AG04450 (cell line): ENCODE data around the gene VILL. TPM values are rescaled to one million over a fixed set of nuclear protein-coding genes. Genes with fewer than 3 reads are reported as not detected.

Source experiments
- CTCF ChIA-PET: fragments of 300-600, 350-600 bp; formaldehyde crosslinking; extraction: SDS; loops from one replicate; lab custom pipeline; 2022; ENCODE audit warnings: antibody characterized with exemption, inconsistent platforms; lab: Charles Lee
- POLR2A ChIA-PET: fragments of 350-600 bp; formaldehyde crosslinking; extraction: SDS; loops from one replicate; lab custom pipeline; 2021; ENCODE audit warnings: antibody characterized with exemption, inconsistent platforms; lab: Yijun Ruan, JAX
- DNase-seq: peaks from one replicate; pipeline ENCODE4 v3.0.0-alpha.2; 2011; ENCODE audit warnings: low read depth, low spot score
- H3K27ac ChIP-seq: one replicate; pipeline ENCODE4 v1.5.1; 2012; ENCODE audit warnings: low read depth, low read length, control low read depth
- H3K27me3 ChIP-seq: one replicate; pipeline ENCODE4 v1.6.0; 2012; ENCODE audit warnings: low read length; ENCODE audit not compliant: control insufficient read depth, insufficient read depth
- H3K4me3 ChIP-seq: 2 replicates; pipeline ENCODE4 v1.5.1; 2011; ENCODE audit warnings: mild to moderate bottlenecking, low read depth, low read length, control low read depth
- H3K9me3 ChIP-seq: 2 replicates; pipeline ENCODE4 v1.5.1; 2012; ENCODE audit warnings: low read length; ENCODE audit not compliant: control insufficient read depth, insufficient read depth
- polyA plus RNA-seq: library from polyadenylated mRNA; depleted of rRNA; stranded (reverse); fragments of >200 nt; gene quantifications from 2 replicates; pipeline ENCODE4 v1.2.3, GENCODE V29; 2011
- TF ChIP-seq, protein P1 (sequence below): IDR thresholded peaks from 2 replicates; pipeline ENCODE4 v1.5.1; 2011; ENCODE audit warnings: low read depth, low read length, control low read depth, inconsistent platforms

VILL gene
- polyA plus RNA-seq, 1 experiment = 2.6 TPM

DNA sequence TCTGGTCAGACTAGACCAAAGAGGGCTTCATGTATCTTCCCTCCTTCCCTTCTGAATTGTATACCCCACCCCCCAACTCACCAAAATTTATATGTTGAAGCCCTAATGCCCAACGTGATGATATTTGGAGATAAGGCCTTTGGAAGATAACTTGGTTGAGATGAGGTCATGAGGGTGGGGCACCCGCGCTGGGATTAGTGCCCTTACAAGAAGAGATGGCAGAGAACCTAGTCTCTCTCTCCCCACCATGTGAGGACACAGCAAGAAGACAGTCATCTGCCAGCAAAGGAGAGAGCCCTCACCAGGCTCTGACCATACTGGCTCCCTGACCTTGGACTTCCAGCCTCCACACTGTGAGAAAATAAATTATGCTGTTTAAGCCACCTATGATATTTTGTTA, 25.4 kb downstream of the VILL start:
- H3K4me3 ChIP-seq = no peak overlapping the region
- no peak overlapping the region for H3K27ac ChIP-seq
- CTCF ChIA-PET = interaction anchor here (1.8 kb wide), 1 partner anchor 12 kb away, joined by 6 read pairs; no protein-coding TSS in a partner anchor
- POLR2A ChIA-PET = no interaction called here
- H3K27me3 ChIP-seq = no peaks in the 10 kb centered on the region
- no peak for DNase-seq
- TF ChIP-seq, protein P1, sequence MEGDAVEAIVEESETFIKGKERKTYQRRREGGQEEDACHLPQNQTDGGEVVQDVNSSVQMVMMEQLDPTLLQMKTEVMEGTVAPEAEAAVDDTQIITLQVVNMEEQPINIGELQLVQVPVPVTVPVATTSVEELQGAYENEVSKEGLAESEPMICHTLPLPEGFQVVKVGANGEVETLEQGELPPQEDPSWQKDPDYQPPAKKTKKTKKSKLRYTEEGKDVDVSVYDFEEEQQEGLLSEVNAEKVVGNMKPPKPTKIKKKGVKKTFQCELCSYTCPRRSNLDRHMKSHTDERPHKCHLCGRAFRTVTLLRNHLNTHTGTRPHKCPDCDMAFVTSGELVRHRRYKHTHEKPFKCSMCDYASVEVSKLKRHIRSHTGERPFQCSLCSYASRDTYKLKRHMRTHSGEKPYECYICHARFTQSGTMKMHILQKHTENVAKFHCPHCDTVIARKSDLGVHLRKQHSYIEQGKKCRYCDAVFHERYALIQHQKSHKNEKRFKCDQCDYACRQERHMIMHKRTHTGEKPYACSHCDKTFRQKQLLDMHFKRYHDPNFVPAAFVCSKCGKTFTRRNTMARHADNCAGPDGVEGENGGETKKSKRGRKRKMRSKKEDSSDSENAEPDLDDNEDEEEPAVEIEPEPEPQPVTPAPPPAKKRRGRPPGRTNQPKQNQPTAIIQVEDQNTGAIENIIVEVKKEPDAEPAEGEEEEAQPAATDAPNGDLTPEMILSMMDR = no peak
- peaks cover 7% of the 10 kb centered on the region for H3K9me3 ChIP-seq

DNA sequence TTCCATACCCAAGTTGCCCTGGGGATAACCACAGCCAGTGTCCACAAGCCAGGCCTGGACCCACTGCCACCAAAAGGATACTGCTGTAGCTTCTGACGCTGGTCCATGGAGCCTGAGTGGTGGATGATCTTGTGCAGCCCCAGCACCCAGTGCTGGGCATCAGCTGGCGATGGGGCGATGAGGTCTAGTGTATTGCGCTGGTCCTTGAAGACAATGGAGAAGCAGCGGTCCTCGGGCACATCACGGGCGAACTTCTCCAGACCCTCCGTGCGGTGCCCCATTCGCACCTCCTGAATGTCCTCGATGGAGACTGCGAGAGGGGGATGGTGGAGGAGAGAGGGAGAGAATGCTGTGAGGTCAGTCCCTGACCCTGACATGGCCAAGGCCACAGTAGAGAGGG, 25.8 kb downstream of the VILL start:
- Histone ChIP-seq H3K27ac (no peak overlapping the region), H3K9me3 (peaks cover 7% of the 10 kb centered on the region), H3K4me3 (no peak overlapping the region), H3K27me3 (no peaks in the 10 kb centered on the region)
- ChIA-PET CTCF (interaction anchor here (1.8 kb wide), 1 partner anchor 13 kb away, joined by 6 read pairs; no protein-coding TSS in a partner anchor), POLR2A (no interaction called here)
- no peak for DNase-seq
- TF ChIP-seq, protein P1 = no peak

DNA sequence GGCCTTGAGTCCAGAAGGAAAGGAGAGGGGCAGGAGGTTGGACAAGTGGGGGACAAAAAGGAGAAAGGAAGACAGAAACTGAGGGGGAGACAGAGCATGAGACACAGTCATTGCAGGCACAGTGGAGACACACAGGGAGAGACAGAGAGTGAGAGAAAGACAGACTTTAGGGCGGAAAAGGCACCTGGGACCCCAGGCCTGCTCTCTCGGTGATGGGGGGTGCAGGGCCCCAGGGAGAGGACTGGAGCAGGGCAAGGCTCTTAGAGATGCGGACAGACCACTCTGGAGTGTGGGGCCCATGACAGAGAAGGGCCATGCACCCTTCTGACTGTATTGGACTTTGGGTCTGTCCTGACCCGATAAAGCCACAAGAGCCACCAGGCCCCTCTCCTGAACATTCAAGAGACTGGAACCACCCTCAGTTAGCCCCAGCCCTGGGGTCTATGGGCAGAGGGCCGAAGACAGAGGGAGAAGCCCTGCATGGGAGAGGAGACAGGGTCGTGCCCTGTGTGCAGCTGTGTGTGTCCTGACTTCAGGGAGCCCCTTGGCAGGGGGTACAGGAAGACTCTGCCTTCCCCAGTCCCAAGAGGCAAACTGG, 26.4 kb downstream of the VILL start:
- ChIA-PET POLR2A (no interaction called here), CTCF (no interaction called here)
- TF ChIP-seq, protein P1 = no peak
- H3K27me3 ChIP-seq = no peaks in the 10 kb centered on the region
- H3K4me3 ChIP-seq = no peak overlapping the region
- peaks cover 7% of the 10 kb centered on the region for H3K9me3 ChIP-seq
- DNase-seq = no peak
- no peak overlapping the region for H3K27ac ChIP-seq

DNA sequence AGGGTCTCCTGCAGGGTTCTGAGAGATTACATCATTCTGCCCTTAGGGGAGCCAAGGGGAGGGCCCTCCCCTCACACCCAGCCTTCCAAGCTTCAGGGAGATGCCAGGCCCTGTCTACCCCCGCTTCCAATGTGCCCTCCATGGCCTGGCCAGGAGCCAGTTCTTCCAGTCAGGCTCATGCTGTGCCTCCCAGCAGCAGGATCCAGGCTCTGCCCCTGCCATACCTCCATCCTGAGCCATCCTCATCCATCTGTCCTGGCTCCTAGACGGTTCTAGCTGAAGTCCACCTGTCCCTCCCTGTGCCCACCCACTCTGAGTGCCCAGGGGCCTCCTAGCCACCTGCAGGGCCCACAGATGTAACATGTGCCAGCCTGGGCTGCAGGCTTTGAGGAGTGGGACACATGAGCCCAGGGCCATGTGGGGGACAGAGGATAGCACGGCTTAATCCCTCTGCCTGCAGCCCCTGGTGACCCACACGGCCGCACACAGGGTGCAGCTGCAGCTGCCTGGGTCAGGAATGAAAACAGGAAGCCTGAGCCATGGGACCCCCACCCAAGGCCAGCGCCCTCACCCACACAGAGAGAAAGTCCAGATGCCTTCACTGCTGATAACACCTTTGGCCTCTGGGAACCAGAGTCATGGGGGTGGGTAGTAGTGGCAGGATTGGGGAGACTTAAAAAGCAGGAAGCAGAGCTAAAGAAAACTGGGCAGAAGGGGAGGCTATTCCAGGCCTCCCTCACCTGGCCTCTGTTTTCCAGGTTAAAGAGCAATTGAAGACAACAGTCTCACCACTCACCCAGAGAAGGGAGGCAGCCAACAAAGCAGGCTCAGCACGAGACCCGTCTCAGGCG, 27.1 kb downstream of the VILL start:
- ChIA-PET POLR2A (no interaction called here), CTCF (no interaction called here)
- no peak overlapping the region for H3K27ac ChIP-seq
- TF ChIP-seq, protein P1 = no peak
- no peak for DNase-seq
- H3K27me3 ChIP-seq = no peaks in the 10 kb centered on the region
- H3K9me3 ChIP-seq = peaks cover 7% of the 10 kb centered on the region
- H3K4me3 ChIP-seq = no peak overlapping the region
